Inflammatory macrophage treated with lipopolysaccharide for 4 hours (primary cell): ENCODE measurements around the gene SUSD1.
A peak's percentile ranks its signal among the peaks of the same experiment; 100 is the strongest.
"Not testable (repeated sequence)": the region's sequence is repeated elsewhere in the genome, so short reads cannot be mapped to it uniquely, and the experiment has no call there.

Source experiments
- DNase-seq: peaks from one replicate; pipeline ENCODE4 v3.0.0-alpha.2; 2020

Gene SUSD1

GRCh38 chr9:112174965-112175795, at the start of gene SUSD1:
Gene SUSD1, minus strand, starts transcription at chr9:112175297. Its CDS starts 62 bp downstream, at chr9:112175235.
- peak; percentile 49 for DNase-seq

GRCh38 chr9:112224401-112225289, 49.5 kb upstream of the SUSD1 start:
- peak; percentile 82 for DNase-seq

GRCh38 chr9:112218908-112219307, 43.8 kb upstream of the SUSD1 start:
- peak; percentile 53 for DNase-seq

- DNase-seq = no peak
Measured at GRCh38 chr9:112212926-112213325, 37.8 kb upstream of the SUSD1 start.

GRCh38 chr9:112207451-112207850, 32.4 kb upstream of the SUSD1 start:
- DNase-seq = no peak

- DNase-seq = no peak
Measured at GRCh38 chr9:112203536-112203935, 28.4 kb upstream of the SUSD1 start.

- no peak for DNase-seq
Measured at GRCh38 chr9:112200711-112201110, 25.6 kb upstream of the SUSD1 start.

GRCh38 chr9:112198646-112199045, 23.5 kb upstream of the SUSD1 start:
- no peak for DNase-seq

GRCh38 chr9:112194969-112195431, 19.9 kb upstream of the SUSD1 start:
- peak; percentile 72 for DNase-seq

GRCh38 chr9:112193572-112194288, 18.6 kb upstream of the SUSD1 start:
- DNase-seq = peak; percentile 85

GRCh38 chr9:112190320-112190719, 15.2 kb upstream of the SUSD1 start:
- not testable (repeated sequence) for DNase-seq

- DNase-seq = no peak
Measured at GRCh38 chr9:112188884-112189283, 13.8 kb upstream of the SUSD1 start.

GRCh38 chr9:112187404-112187803, 12.3 kb upstream of the SUSD1 start:
- DNase-seq = no peak

GRCh38 chr9:112186695-112187094, 11.6 kb upstream of the SUSD1 start:
- DNase-seq = no peak

- no peak for DNase-seq
Measured at GRCh38 chr9:112184946-112185345, 9.8 kb upstream of the SUSD1 start.

GRCh38 chr9:112184221-112184620, 9.1 kb upstream of the SUSD1 start:
- DNase-seq = no peak

GRCh38 chr9:112180387-112180881, 5.3 kb upstream of the SUSD1 start:
- DNase-seq = peak; percentile 44

- no peak for DNase-seq
Measured at GRCh38 chr9:112179816-112180215, 4.7 kb upstream of the SUSD1 start.

- DNase-seq = peak; percentile 45
Measured at GRCh38 chr9:112176524-112176923, 1.4 kb upstream of the SUSD1 start.

- DNase-seq = peak; percentile 7
Measured at GRCh38 chr9:112175796-112176315, 759 bp upstream of the SUSD1 start.

- DNase-seq = peak; percentile 82
Measured at GRCh38 chr9:112174222-112174964, 704 bp downstream of the SUSD1 start.
